Measurements from ENCODE around the gene EEF1AKMT2. TPM values are rescaled to one million over a fixed set of nuclear protein-coding genes. Genes with fewer than 3 reads are reported as not detected.

EEF1AKMT2 gene
- total and polyA plus RNA-seq, 2 donors (not counting 1 experiment from before 2014, with no cell fraction given): 20.5 to 22.1 TPM

- Histone ChIP-seq H3K27ac (ENCODE audit: insufficient read depth, low read length) (no peak overlapping the region), H3K4me3 (replicated peaks in 1 of 4; ENCODE audit: control extremely low read depth in 1 of 4, insufficient read depth in 1 of 4, low read depth in 3 of 4, low read length in 4 of 4) (no peak overlapping the region), H3K79me2 (ENCODE audit: control insufficient read depth, insufficient read depth, low read length) (no peaks in the 10 kb centered on the region), H4K20me1 (ENCODE audit: control insufficient read depth, extremely low read depth, insufficient read depth, low read length) (no peaks in the 10 kb centered on the region), H2AFZ (ENCODE audit: low read length) (no peak overlapping the region), H3K9me3 (ENCODE audit: control insufficient read depth, insufficient read depth, low read depth, low read length) (no peaks in the 10 kb centered on the region), H3K36me3 (ENCODE audit: control insufficient read depth, insufficient read depth, low read length) (peaks cover 2% of the 10 kb centered on the region), H3K27me3 (ENCODE audit: control insufficient read depth, insufficient read depth, low read length) (no peaks in the 10 kb centered on the region), H3K9ac (ENCODE audit: insufficient read depth, low read length) (no peak overlapping the region), H3K4me1 (ENCODE audit: control insufficient read depth, extremely low read depth, insufficient read depth, low read length) (no peaks in the 10 kb centered on the region), H3K4me2 (ENCODE audit: extremely low read depth, insufficient read depth, low read length) (no peak overlapping the region)
- no peak for DNase-seq (ENCODE audit: low read depth in 2 of 2)
- TF ChIP-seq EZH2 (IDR thresholded peaks at IDR 0.05; ENCODE audit: low read length, missing control alignments): no peak
- TF ChIP-seq CTCF (conservative IDR thresholded peaks at IDR 0.05 in 1 of 2, IDR thresholded peaks at IDR 0.05 in 1 of 2; ENCODE audit: low read depth in 1 of 2, low read length in 2 of 2): no peak
Observed at GRCh38 chr10:124824507-124824906, 32.8 kb upstream of the EEF1AKMT2 start.

- no peaks in the 10 kb centered on the region for H3K27me3 ChIP-seq (ENCODE audit: control insufficient read depth, insufficient read depth, low read length)
- no peaks in the 10 kb centered on the region for H3K79me2 ChIP-seq (ENCODE audit: control insufficient read depth, insufficient read depth, low read length)
- H4K20me1 ChIP-seq (ENCODE audit: control insufficient read depth, extremely low read depth, insufficient read depth, low read length): no peaks in the 10 kb centered on the region
- no peaks in the 10 kb centered on the region for H3K9me3 ChIP-seq (ENCODE audit: control insufficient read depth, insufficient read depth, low read depth, low read length)
- H3K36me3 ChIP-seq (ENCODE audit: control insufficient read depth, insufficient read depth, low read length): peaks cover 4% of the 10 kb centered on the region
- H3K4me3 ChIP-seq (replicated peaks in 1 of 4; ENCODE audit: control extremely low read depth in 1 of 4, insufficient read depth in 1 of 4, low read depth in 3 of 4, low read length in 4 of 4): no peak overlapping the region
- DNase-seq (ENCODE audit: low read depth in 2 of 2): no peak
- H2AFZ ChIP-seq (ENCODE audit: low read length): no peak overlapping the region
- no peak overlapping the region for H3K4me2 ChIP-seq (ENCODE audit: extremely low read depth, insufficient read depth, low read length)
- no peak overlapping the region for H3K27ac ChIP-seq (ENCODE audit: insufficient read depth, low read length)
- H3K9ac ChIP-seq (ENCODE audit: insufficient read depth, low read length): no peak overlapping the region
- H3K4me1 ChIP-seq (ENCODE audit: control insufficient read depth, extremely low read depth, insufficient read depth, low read length): no peaks in the 10 kb centered on the region
- TF ChIP-seq CTCF (conservative IDR thresholded peaks at IDR 0.05 in 1 of 2, IDR thresholded peaks at IDR 0.05 in 1 of 2; ENCODE audit: low read depth in 1 of 2, low read length in 2 of 2) (no peak), EZH2 (IDR thresholded peaks at IDR 0.05; ENCODE audit: low read length, missing control alignments) (no peak)
Observed at GRCh38 chr10:124821520-124821919, 29.8 kb upstream of the EEF1AKMT2 start.

- Histone ChIP-seq H3K9me3 (ENCODE audit: control insufficient read depth, insufficient read depth, low read depth, low read length) (no peaks in the 10 kb centered on the region), H3K27ac (ENCODE audit: insufficient read depth, low read length) (no peak overlapping the region), H3K4me2 (ENCODE audit: extremely low read depth, insufficient read depth, low read length) (no peak overlapping the region), H3K4me1 (ENCODE audit: control insufficient read depth, extremely low read depth, insufficient read depth, low read length) (no peaks in the 10 kb centered on the region), H4K20me1 (ENCODE audit: control insufficient read depth, extremely low read depth, insufficient read depth, low read length) (no peaks in the 10 kb centered on the region), H3K79me2 (ENCODE audit: control insufficient read depth, insufficient read depth, low read length) (no peaks in the 10 kb centered on the region), H3K4me3 (replicated peaks in 1 of 4; ENCODE audit: control extremely low read depth in 1 of 4, insufficient read depth in 1 of 4, low read depth in 3 of 4, low read length in 4 of 4) (no peak overlapping the region), H3K36me3 (ENCODE audit: control insufficient read depth, insufficient read depth, low read length) (peaks cover 2% of the 10 kb centered on the region), H3K27me3 (ENCODE audit: control insufficient read depth, insufficient read depth, low read length) (no peaks in the 10 kb centered on the region), H2AFZ (ENCODE audit: low read length) (no peak overlapping the region), H3K9ac (ENCODE audit: insufficient read depth, low read length) (no peak overlapping the region)
- TF ChIP-seq CTCF (conservative IDR thresholded peaks at IDR 0.05 in 1 of 2, IDR thresholded peaks at IDR 0.05 in 1 of 2; ENCODE audit: low read depth in 1 of 2, low read length in 2 of 2): no peak
- no peak for TF ChIP-seq EZH2 (IDR thresholded peaks at IDR 0.05; ENCODE audit: low read length, missing control alignments)
- no peak for DNase-seq (ENCODE audit: low read depth in 2 of 2)
Observed at GRCh38 chr10:124820121-124820520, 28.4 kb upstream of the EEF1AKMT2 start.

Measured in fibroblast of lung (primary cell).